Activated CD4-positive, CD25-positive, alpha-beta regulatory T cell (primary cell): ENCODE results near the gene VANGL2.

ENCODE experiments used
- DNase-seq, 4 experiments: peaks; one replicate each; lab custom pipeline; 2025; lab: John Stamatoyannopoulos, UW

VANGL2 gene

GRCh38 chr1:160406131-160406968 lies 6.0 kb downstream of the VANGL2 start:
- DNase-seq, result no peak

GRCh38 chr1:160407839-160408801 lies 7.8 kb downstream of the VANGL2 start:
- no peak for DNase-seq

GRCh38 chr1:160408864-160409263 lies 8.5 kb downstream of the VANGL2 start:
- no peak for DNase-seq

- DNase-seq, result no peak
Observed at GRCh38 chr1:160409486-160409885, 9.1 kb downstream of the VANGL2 start.

GRCh38 chr1:160410406-160411005 lies 10.1 kb downstream of the VANGL2 start:
- no peak for DNase-seq

GRCh38 chr1:160411271-160412027 lies 11.1 kb downstream of the VANGL2 start:
- no peak for DNase-seq

- DNase-seq, result no peak
Observed at GRCh38 chr1:160412028-160412362, 11.6 kb downstream of the VANGL2 start.

GRCh38 chr1:160413716-160414115 lies 13.4 kb downstream of the VANGL2 start:
- no peak for DNase-seq

GRCh38 chr1:160414881-160415280 lies 14.5 kb downstream of the VANGL2 start:
- DNase-seq, result no peak

- DNase-seq, result no peak
Observed at GRCh38 chr1:160415696-160416290, 15.4 kb downstream of the VANGL2 start.

- DNase-seq, result no peak
Observed at GRCh38 chr1:160416369-160416768, 16.0 kb downstream of the VANGL2 start.

GRCh38 chr1:160418483-160418882 lies 18.1 kb downstream of the VANGL2 start:
- no peak for DNase-seq

- no peak for DNase-seq
Observed at GRCh38 chr1:160419150-160419837, 18.9 kb downstream of the VANGL2 start.

GRCh38 chr1:160419838-160420169 lies 19.4 kb downstream of the VANGL2 start:
- DNase-seq, result no peak

GRCh38 chr1:160420881-160421842 lies 20.8 kb downstream of the VANGL2 start:
- DNase-seq, result no peak

GRCh38 chr1:160421881-160422280 lies 21.5 kb downstream of the VANGL2 start:
- DNase-seq, result no peak

- DNase-seq, result no peak
Observed at GRCh38 chr1:160423966-160424365, 23.6 kb downstream of the VANGL2 start.

GRCh38 chr1:160425847-160426246 lies 25.5 kb downstream of the VANGL2 start:
- DNase-seq, result no peak

- no peak for DNase-seq
Observed at GRCh38 chr1:160427625-160428024, 27.3 kb downstream of the VANGL2 start.

- no peak for DNase-seq
Observed at GRCh38 chr1:160428053-160428452, 27.7 kb downstream of the VANGL2 start.
